GM12878 (cell line): ENCODE results near the gene WNT7A. TPM values are rescaled to one million over a fixed set of nuclear protein-coding genes. Genes with fewer than 3 reads are reported as not detected.

Source experiments
- ATAC-seq: fragments of 200-7000 bp; cut with Tn5 transposase; 3 replicates; pipeline ENCODE4 v1.9.1; 2020; ENCODE audit warnings: mild to moderate bottlenecking, moderate library complexity
- BruUV-seq: library from RNA; stranded (reverse); fragments of 400-500 nt; replicated peaks from 2 replicates; lab custom pipeline; 2021; lab: Mats Ljungman, UMichigan
- CTCF ChIA-PET: fragments of 300-600 bp; sonication (Branson Sonifier 250); formaldehyde crosslinking; extraction: SDS; loops from one replicate; lab custom pipeline; 2021; ENCODE audit warnings: inconsistent platforms; lab: Yijun Ruan, JAX
- POLR2A ChIA-PET: fragments of 350-600 bp; formaldehyde crosslinking; extraction: SDS; loops from one replicate; lab custom pipeline; 2021; ENCODE audit warnings: inconsistent platforms; lab: Charles Lee
- RAD21 ChIA-PET: fragments of 300-600 bp; sonication (Branson Sonifier 250); formaldehyde crosslinking; loops from one replicate; lab custom pipeline; 2023; ENCODE audit warnings: antibody characterized with exemption; ENCODE audit not compliant: unreplicated experiment; lab: Charles Lee
- SMC1A ChIA-PET: fragments of 300-600 bp; sonication (Branson Sonifier 250); formaldehyde crosslinking; loops from one replicate; lab custom pipeline; 2023; ENCODE audit not compliant: unreplicated experiment, uncharacterized antibody; lab: Charles Lee
- DNase-seq: peaks from one replicate; pipeline ENCODE4 v3.0.0-alpha.2; 2011; ENCODE audit warnings: low read depth, low spot score
- FAIRE-seq: peaks from 3 replicates; lab custom pipeline; 2011; peaks lifted over from hg19 to GRCh38; lab: Jason Lieb, UNC
- H2AFZ ChIP-seq: 2 replicates; pipeline ENCODE4 v1.6.0; 2011; ENCODE audit warnings: low read depth, low read length, control low read depth; ENCODE audit not compliant: control insufficient read depth
- H3K27ac ChIP-seq: 2 replicates; pipeline ENCODE4 v1.5.1; 2011; ENCODE audit warnings: control low read depth; ENCODE audit not compliant: control insufficient read depth, insufficient read depth
- H3K27me3 ChIP-seq, 2 experiments: replicated peaks in 1 of 2; 2 replicates each; pipeline versions ENCODE4 v1.6.0 to v1.6.1; 2011; ENCODE audit warnings: low read length in 1 of 2; ENCODE audit not compliant: control insufficient read depth in 2 of 2, insufficient read depth in 2 of 2
- H3K36me3 ChIP-seq, 2 experiments: 2 replicates each; pipeline ENCODE4 v1.5.1; 2011; ENCODE audit warnings: low read length in 1 of 2; ENCODE audit not compliant: control insufficient read depth in 2 of 2, insufficient read depth in 2 of 2
- H3K4me1 ChIP-seq: 2 replicates; pipeline ENCODE4 v1.6.1; 2011; ENCODE audit warnings: mild to moderate bottlenecking, low read length, moderate library complexity, mixed read lengths; ENCODE audit not compliant: control insufficient read depth, insufficient read depth
- H3K4me2 ChIP-seq: 2 replicates; pipeline ENCODE4 v1.6.0; 2011; ENCODE audit warnings: control low read depth; ENCODE audit not compliant: control insufficient read depth, insufficient read depth
- H3K4me3 ChIP-seq: fragments of 200-600 bp; sonication (generic); 2 replicates; pipeline ENCODE4 v1.5.1; 2016
- H3K79me2 ChIP-seq: 2 replicates; pipeline ENCODE4 v1.6.0; 2011; ENCODE audit warnings: low read length; ENCODE audit not compliant: control insufficient read depth, insufficient read depth
- H3K9ac ChIP-seq: 2 replicates; pipeline ENCODE4 v1.8.0; 2011; ENCODE audit warnings: low read length, control low read depth, mixed read lengths; ENCODE audit not compliant: control insufficient read depth, insufficient read depth
- H3K9me3 ChIP-seq: replicated peaks from 3 replicates; pipeline ENCODE4 v1.5.1; 2011; ENCODE audit warnings: mild to moderate bottlenecking, low read length; ENCODE audit not compliant: control insufficient read depth, insufficient read depth
- H4K20me1 ChIP-seq: 2 replicates; pipeline ENCODE4 v1.6.0; 2011; ENCODE audit not compliant: control insufficient read depth, insufficient read depth
- SIN3A ChIP-seq: IDR thresholded peaks from 2 replicates; pipeline ENCODE4 v1.6.1; 2012; ENCODE audit warnings: low read depth, low read length, improper control_type of control experiment
- SREBF2 ChIP-seq: IDR thresholded peaks from 2 replicates; pipeline ENCODE4 v1.6.1; 2012; ENCODE audit warnings: mild to moderate bottlenecking, low read length
- ZBTB11 ChIP-seq: fragments of 450-650 bp; formaldehyde crosslinking; IDR thresholded peaks from 2 replicates; pipeline ENCODE4 v1.5.0; 2022; ENCODE audit warnings: mild to moderate bottlenecking, missing genetic modification characterization
- WGBS: methylation state at CpG from one replicate; pipeline ENCODE4 v1.1.6; 2016; ENCODE audit warnings: low lambda C conversion rate; ENCODE audit not compliant: insufficient replicate concordance, insufficient coverage; ENCODE audit errors: missing lambda C conversion rate; 5-methylcytosine and 5-hydroxymethylcytosine counted together
- in situ Hi-C: fragments of 300-500 bp; cut with MboI; formaldehyde crosslinking; loops from 9 replicates; pipeline ENCODE4 v1.14.3; 2018; ENCODE audit warnings: mixed read lengths
- intact Hi-C: fragments of 100-400 bp; cut with micrococcal nuclease; formaldehyde crosslinking; loops from one replicate; pipeline ENCODE4 v1.14.2; 2022; ENCODE audit not compliant: unreplicated experiment
- polyA plus RNA-seq, 11 experiments: library from polyadenylated mRNA; depleted of rRNA in 4 of 11; unstranded in 6 of 11; stranded (reverse) in 5 of 11; fragments of >200 nt; fragmentation: Nextera tagmentation in 4 of 11; fragmentation: Illumina TruSeq in 1 of 11; extraction: Ambion mirVana in 4 of 11; extraction: Trizol in 1 of 11; gene quantifications; 1 replicate in 1 of 11; 2 replicates in 10 of 11; pipeline versions ENCODE4 v1.2.1 to v1.2.3, GENCODE V29; 2011 to 2016; ENCODE audit warnings: inconsistent platforms in 2 of 11, missing spikeins in 2 of 11, low read depth in 1 of 11
- total RNA-seq, 4 experiments: library from RNA; depleted of rRNA in 3 of 4; stranded (reverse); fragments of >200 nt in 3 of 4; fragmentation: Illumina TruSeq in 1 of 4; extraction: Trizol in 1 of 4; gene quantifications; 2 replicates each; pipeline versions ENCODE4 v1.2.1 to v1.2.3, GENCODE V29; 2013 to 2021

WNT7A gene
- total and polyA plus RNA-seq, 10 of the 15 experiments (the other 5 are each of a cell fraction or from before 2014, with no cell fraction given), result 0.08 TPM; not detected in 9

- no peak for ATAC-seq
- H3K79me2 ChIP-seq, result no peaks in the 10 kb centered on the region
- no peak for FAIRE-seq
- no peaks in the 10 kb centered on the region for H4K20me1 ChIP-seq
- in situ Hi-C loops (no loop called here), intact Hi-C loops (no loop called here)
- H3K4me3 ChIP-seq, result no peak overlapping the region
- no peak overlapping the region for H3K9ac ChIP-seq
- CTCF ChIA-PET, result no interaction called here
- no peaks in the 10 kb centered on the region for H3K9me3 ChIP-seq
- H3K36me3 ChIP-seq, result no peaks in the 10 kb centered on the region
- no peak for DNase-seq
- no peak overlapping the region for H3K4me2 ChIP-seq
- POLR2A ChIA-PET, result no interaction called here
- peaks cover 0 to 3% of the 10 kb centered on the region in 2 experiments; a peak in 2 of 4 replicates for H3K27me3 ChIP-seq
- RAD21 ChIA-PET, result no interaction called here
- H2AFZ ChIP-seq, result no peak overlapping the region
- WGBS, result 2% methylated on average over 7 of the region's 7 CpGs
- no peaks in the 10 kb centered on the region for H3K4me1 ChIP-seq
- SMC1A ChIA-PET, result no interaction called here
- BruUV-seq, result no TSS peak
- TF ChIP-seq SIN3A, result no peak
- TF ChIP-seq, all 136 proteins: peak for 0
- no peak overlapping the region for H3K27ac ChIP-seq
Measured at GRCh38 chr3:13845806-13846205, 34.1 kb downstream of the WNT7A start.

GRCh38 chr3:13844911-13845310 lies 35.0 kb downstream of the WNT7A start:
- H3K9me3 ChIP-seq, result no peaks in the 10 kb centered on the region
- H3K4me2 ChIP-seq, result no peak overlapping the region
- no peak overlapping the region for H3K4me3 ChIP-seq
- no peak overlapping the region for H3K27ac ChIP-seq
- ATAC-seq (no peak), FAIRE-seq (no peak), DNase-seq (no peak)
- CTCF ChIA-PET, result no interaction called here
- TF ChIP-seq SREBF2 (no peak), ZBTB11 (CRISPR knock-in tag) (no peak)
- RAD21 ChIA-PET, result no interaction called here
- intact Hi-C loops, result no loop called here
- POLR2A ChIA-PET, result no interaction called here
- in situ Hi-C loops, result no loop called here
- no peaks in the 10 kb centered on the region for H4K20me1 ChIP-seq
- H3K79me2 ChIP-seq, result no peaks in the 10 kb centered on the region
- H3K9ac ChIP-seq, result no peak overlapping the region
- no peaks in the 10 kb centered on the region for H3K4me1 ChIP-seq
- H2AFZ ChIP-seq, result no peak overlapping the region
- WGBS, result 32% methylated on average over 10 of the region's 10 CpGs
- H3K27me3 ChIP-seq, result peaks cover 0 to 3% of the 10 kb centered on the region in 2 experiments; a peak in 2 of 4 replicates
- SMC1A ChIA-PET, result no interaction called here
- BruUV-seq, result no TSS peak
- no peaks in the 10 kb centered on the region for H3K36me3 ChIP-seq
